CD8-positive, alpha-beta memory T cell (primary cell): ENCODE measurements around the gene LAD1. TPM values are rescaled to one million over a fixed set of nuclear protein-coding genes. Genes with fewer than 3 reads are reported as not detected.

Experiments
- CTCF ChIA-PET: fragments of 350-600 bp; sonication (Branson Sonifier 250); formaldehyde crosslinking; loops from one replicate; lab custom pipeline; 2021; ENCODE audit warnings: antibody characterized with exemption; lab: Charles Lee
- POLR2A ChIA-PET: fragments of 350-600 bp; sonication (Branson Sonifier 250); formaldehyde crosslinking; loops from one replicate; lab custom pipeline; 2021; ENCODE audit warnings: antibody characterized with exemption; lab: Charles Lee
- DNase-seq, 5 donors: peaks; one replicate each; pipeline versions ENCODE4 v3.0.0 to v3.0.0-alpha.2; 2020 to 2022; ENCODE audit warnings: mixed read lengths in 1 of 5
- H3K27ac ChIP-seq: one replicate; pipeline ENCODE4 v1.7.0; 2013; ENCODE audit warnings: low read depth, mild to moderate bottlenecking, low read length, moderate library complexity
- H3K27me3 ChIP-seq: 2 replicates; pipeline ENCODE4 v1.7.0; 2013; ENCODE audit warnings: low read length, mild to moderate bottlenecking; ENCODE audit not compliant: insufficient read depth, poor library complexity, severe bottlenecking
- H3K36me3 ChIP-seq: 2 replicates; pipeline ENCODE4 v1.7.0; 2013; ENCODE audit warnings: mild to moderate bottlenecking, low read length, moderate library complexity; ENCODE audit not compliant: insufficient read depth
- H3K4me1 ChIP-seq: 2 replicates; pipeline ENCODE4 v1.7.0; 2013; ENCODE audit warnings: mild to moderate bottlenecking, low read length, moderate library complexity; ENCODE audit not compliant: insufficient read depth
- H3K4me3 ChIP-seq: 2 replicates; pipeline ENCODE4 v1.7.0; 2013; ENCODE audit warnings: mild to moderate bottlenecking, low read length
- H3K9me3 ChIP-seq: 2 replicates; pipeline ENCODE4 v1.7.0; 2013; ENCODE audit warnings: mild to moderate bottlenecking, low read length
- H3K27ac Mint-ChIP-seq, 8 donors: one replicate each; pipeline ENCODE4 v1.8.0; 2020 to 2021; ENCODE audit warnings: mixed read lengths in 8 of 8, mild to moderate bottlenecking in 6 of 8, inconsistent platforms in 3 of 8, moderate library complexity in 3 of 8
- H3K27me3 Mint-ChIP-seq, 2 donors: one replicate each; pipeline ENCODE4 v1.8.0; 2020 to 2021; ENCODE audit warnings: mixed read lengths in 2 of 2, mild to moderate bottlenecking in 1 of 2, moderate library complexity in 1 of 2
- H3K36me3 Mint-ChIP-seq, 3 donors: one replicate each; pipeline ENCODE4 v1.8.0; 2020 to 2021; ENCODE audit warnings: mixed read lengths in 3 of 3, inconsistent platforms in 1 of 3, mild to moderate bottlenecking in 1 of 3
- H3K4me1 Mint-ChIP-seq, 3 donors: one replicate each; pipeline ENCODE4 v1.8.0; 2020 to 2021; ENCODE audit warnings: mixed read lengths in 3 of 3, inconsistent platforms in 1 of 3, mild to moderate bottlenecking in 1 of 3
- H3K4me3 Mint-ChIP-seq, 7 donors: one replicate each; pipeline ENCODE4 v1.8.0; 2020 to 2021; ENCODE audit warnings: mixed read lengths in 7 of 7, mild to moderate bottlenecking in 6 of 7, moderate library complexity in 4 of 7, inconsistent platforms in 2 of 7
- H3K9me3 Mint-ChIP-seq, 5 donors: one replicate each; pipeline ENCODE4 v1.8.0; 2020 to 2022; ENCODE audit warnings: mixed read lengths in 5 of 5, mild to moderate bottlenecking in 3 of 5, moderate library complexity in 2 of 5, inconsistent platforms in 1 of 5
- polyA plus RNA-seq: library from polyadenylated mRNA; unstranded; fragments of 300-500 nt; fragmentation: Illumina TruSeq; gene quantifications from one replicate; pipeline ENCODE4 v1.2.3, GENCODE V29; 2021
- total RNA-seq, 2 experiments: library from RNA; stranded (reverse); gene quantifications; one replicate each; pipeline ENCODE4 v1.2.3, GENCODE V29; 2021

LAD1 gene
- total and polyA plus RNA-seq, 3 experiments from 2014 or later, result not detected

- no peak for DNase-seq
- H3K4me1 ChIP-seq, result no peaks in the 10 kb centered on the region
- no peak overlapping the region for H3K27ac Mint-ChIP-seq
- H3K4me3 Mint-ChIP-seq, result no peak overlapping the region
- H3K27me3 ChIP-seq, result peaks cover 5% of the 10 kb centered on the region
- POLR2A ChIA-PET, result no interaction called here
- no peaks in the 10 kb centered on the region for H3K36me3 Mint-ChIP-seq
- no peak overlapping the region for H3K27ac ChIP-seq
- H3K4me1 Mint-ChIP-seq, result no peaks in the 10 kb centered on the region
- H3K9me3 ChIP-seq, result no peaks in the 10 kb centered on the region
- CTCF ChIA-PET, result no interaction called here
- H3K4me3 ChIP-seq, result no peak overlapping the region
- no peaks in the 10 kb centered on the region for H3K36me3 ChIP-seq
- H3K27me3 Mint-ChIP-seq, result peaks cover 4 to 28% of the 10 kb centered on the region in 2 donors
- H3K9me3 Mint-ChIP-seq, result peaks cover 0 to 2% (median 0%) of the 10 kb centered on the region in 5 donors
Measured at GRCh38 chr1:201376464-201377374, 22.4 kb downstream of the LAD1 start.

- Histone ChIP-seq H3K27me3 (peaks cover 5% of the 10 kb centered on the region), H3K27ac (no peak overlapping the region), H3K9me3 (no peaks in the 10 kb centered on the region), H3K36me3 (no peaks in the 10 kb centered on the region), H3K4me3 (no peak overlapping the region), H3K4me1 (no peaks in the 10 kb centered on the region)
- Mint-ChIP-seq H3K4me1 (no peaks in the 10 kb centered on the region), H3K27me3 (peaks cover 4 to 34% of the 10 kb centered on the region in 2 donors), H3K27ac (no peak overlapping the region), H3K36me3 (no peaks in the 10 kb centered on the region), H3K4me3 (no peak overlapping the region), H3K9me3 (no peaks in the 10 kb centered on the region)
- POLR2A ChIA-PET, result no interaction called here
- CTCF ChIA-PET, result no interaction called here
- no peak for DNase-seq
Measured at GRCh38 chr1:201376107-201376463, 23.0 kb downstream of the LAD1 start.

- no peaks in the 10 kb centered on the region for H3K36me3 ChIP-seq
- H3K9me3 Mint-ChIP-seq, result no peaks in the 10 kb centered on the region
- H3K27ac Mint-ChIP-seq, result peak overlapping the region in 1 of 8 donors; percentile 43
- ChIA-PET CTCF (no interaction called here), POLR2A (no interaction called here)
- H3K4me1 ChIP-seq, result no peaks in the 10 kb centered on the region
- peaks cover 4 to 36% of the 10 kb centered on the region in 2 donors for H3K27me3 Mint-ChIP-seq
- H3K4me3 Mint-ChIP-seq, result no peak overlapping the region
- H3K27me3 ChIP-seq, result peaks cover 10% of the 10 kb centered on the region
- no peak for DNase-seq
- no peaks in the 10 kb centered on the region for H3K4me1 Mint-ChIP-seq
- H3K27ac ChIP-seq, result no peak overlapping the region
- no peaks in the 10 kb centered on the region for H3K9me3 ChIP-seq
- H3K36me3 Mint-ChIP-seq, result no peaks in the 10 kb centered on the region
- no peak overlapping the region for H3K4me3 ChIP-seq
Measured at GRCh38 chr1:201375169-201375568, 24.0 kb downstream of the LAD1 start.

GRCh38 chr1:201374364-201374763 lies 24.8 kb downstream of the LAD1 start:
- no peak overlapping the region for H3K4me3 ChIP-seq
- Mint-ChIP-seq H3K4me1 (no peaks in the 10 kb centered on the region), H3K36me3 (no peaks in the 10 kb centered on the region), H3K27me3 (peaks cover 4 to 36% of the 10 kb centered on the region in 2 donors), H3K27ac (no peak overlapping the region), H3K4me3 (no peak overlapping the region), H3K9me3 (no peaks in the 10 kb centered on the region)
- H3K9me3 ChIP-seq, result no peaks in the 10 kb centered on the region
- no peaks in the 10 kb centered on the region for H3K36me3 ChIP-seq
- ChIA-PET CTCF (no interaction called here), POLR2A (no interaction called here)
- H3K27ac ChIP-seq, result no peak overlapping the region
- H3K27me3 ChIP-seq, result peaks cover 10% of the 10 kb centered on the region
- no peaks in the 10 kb centered on the region for H3K4me1 ChIP-seq
- DNase-seq, result no peak

- DNase-seq, result no peak
- Mint-ChIP-seq H3K4me3 (no peak overlapping the region), H3K36me3 (no peaks in the 10 kb centered on the region), H3K9me3 (peaks cover 0 to 2% (median 0%) of the 10 kb centered on the region in 5 donors), H3K4me1 (no peaks in the 10 kb centered on the region), H3K27me3 (peaks cover 14 to 42% of the 10 kb centered on the region in 2 donors), H3K27ac (no peak overlapping the region)
- no peak overlapping the region for H3K27ac ChIP-seq
- CTCF ChIA-PET, result interaction anchor here (0.8 to 0.9 kb wide), 2 partner anchors 9 to 10 kb away, joined by 3 read pairs; no protein-coding TSS in a partner anchor
- POLR2A ChIA-PET, result no interaction called here
- no peaks in the 10 kb centered on the region for H3K9me3 ChIP-seq
- H3K4me1 ChIP-seq, result no peaks in the 10 kb centered on the region
- no peak overlapping the region for H3K4me3 ChIP-seq
- H3K36me3 ChIP-seq, result no peaks in the 10 kb centered on the region
- H3K27me3 ChIP-seq, result peaks cover 10% of the 10 kb centered on the region
Measured at GRCh38 chr1:201371792-201372191, 27.3 kb downstream of the LAD1 start.

- Mint-ChIP-seq H3K27ac (no peak overlapping the region), H3K27me3 (peaks cover 16 to 42% of the 10 kb centered on the region in 2 donors), H3K36me3 (no peaks in the 10 kb centered on the region), H3K4me3 (no peak overlapping the region), H3K4me1 (no peaks in the 10 kb centered on the region), H3K9me3 (peaks cover 0 to 2% (median 0%) of the 10 kb centered on the region in 5 donors)
- CTCF ChIA-PET, result interaction anchor here (0.8 kb wide), 1 partner anchor 8 kb away, joined by 3 read pairs; no protein-coding TSS in a partner anchor
- Histone ChIP-seq H3K27ac (no peak overlapping the region), H3K4me3 (no peak overlapping the region), H3K36me3 (no peaks in the 10 kb centered on the region), H3K27me3 (peaks cover 10% of the 10 kb centered on the region), H3K4me1 (no peaks in the 10 kb centered on the region), H3K9me3 (no peaks in the 10 kb centered on the region)
- POLR2A ChIA-PET, result no interaction called here
- no peak for DNase-seq
Measured at GRCh38 chr1:201371276-201371675, 27.8 kb downstream of the LAD1 start.

- no peak overlapping the region for H3K27ac ChIP-seq
- DNase-seq, result no peak
- H3K9me3 ChIP-seq, result no peaks in the 10 kb centered on the region
- peaks cover 10% of the 10 kb centered on the region for H3K27me3 ChIP-seq
- H3K27me3 Mint-ChIP-seq, result peaks cover 18 to 42% of the 10 kb centered on the region in 2 donors
- CTCF ChIA-PET, result no interaction called here
- H3K4me1 Mint-ChIP-seq, result no peaks in the 10 kb centered on the region
- H3K4me3 Mint-ChIP-seq, result no peak overlapping the region
- H3K4me1 ChIP-seq, result no peaks in the 10 kb centered on the region
- H3K27ac Mint-ChIP-seq, result no peak overlapping the region
- H3K36me3 ChIP-seq, result no peaks in the 10 kb centered on the region
- H3K36me3 Mint-ChIP-seq, result no peaks in the 10 kb centered on the region
- H3K4me3 ChIP-seq, result no peak overlapping the region
- POLR2A ChIA-PET, result no interaction called here
- H3K9me3 Mint-ChIP-seq, result peaks cover 0 to 2% (median 0%) of the 10 kb centered on the region in 5 donors
Measured at GRCh38 chr1:201370500-201370899, 28.6 kb downstream of the LAD1 start.

GRCh38 chr1:201369209-201369608 lies 29.9 kb downstream of the LAD1 start:
- no peak overlapping the region for H3K27ac Mint-ChIP-seq
- H3K4me1 Mint-ChIP-seq, result no peaks in the 10 kb centered on the region
- ChIA-PET POLR2A (no interaction called here), CTCF (interaction anchor here (0.7 kb wide), 1 partner anchor 23 kb away, joined by 3 read pairs; no protein-coding TSS in a partner anchor)
- H3K27me3 Mint-ChIP-seq, result peaks cover 16 to 43% of the 10 kb centered on the region in 2 donors
- H3K36me3 Mint-ChIP-seq, result no peaks in the 10 kb centered on the region
- H3K4me3 Mint-ChIP-seq, result no peak overlapping the region
- peaks cover 6% of the 10 kb centered on the region for H3K27me3 ChIP-seq
- no peaks in the 10 kb centered on the region for H3K36me3 ChIP-seq
- DNase-seq, result no peak
- no peak overlapping the region for H3K4me3 ChIP-seq
- H3K9me3 Mint-ChIP-seq, result peaks cover 0 to 2% (median 0%) of the 10 kb centered on the region in 5 donors
- H3K9me3 ChIP-seq, result no peaks in the 10 kb centered on the region
- H3K27ac ChIP-seq, result no peak overlapping the region
- no peaks in the 10 kb centered on the region for H3K4me1 ChIP-seq
